NCI-H2171 (cell line): ENCODE results near the gene ARL8A.
"Not testable (repeated sequence)": the region's sequence is repeated elsewhere in the genome, so short reads cannot be mapped to it uniquely, and the experiment has no call there.

Source experiments
- DNase-seq: peaks from one replicate; lab custom pipeline; 2025; lab: John Stamatoyannopoulos, UW

ARL8A gene

DNA sequence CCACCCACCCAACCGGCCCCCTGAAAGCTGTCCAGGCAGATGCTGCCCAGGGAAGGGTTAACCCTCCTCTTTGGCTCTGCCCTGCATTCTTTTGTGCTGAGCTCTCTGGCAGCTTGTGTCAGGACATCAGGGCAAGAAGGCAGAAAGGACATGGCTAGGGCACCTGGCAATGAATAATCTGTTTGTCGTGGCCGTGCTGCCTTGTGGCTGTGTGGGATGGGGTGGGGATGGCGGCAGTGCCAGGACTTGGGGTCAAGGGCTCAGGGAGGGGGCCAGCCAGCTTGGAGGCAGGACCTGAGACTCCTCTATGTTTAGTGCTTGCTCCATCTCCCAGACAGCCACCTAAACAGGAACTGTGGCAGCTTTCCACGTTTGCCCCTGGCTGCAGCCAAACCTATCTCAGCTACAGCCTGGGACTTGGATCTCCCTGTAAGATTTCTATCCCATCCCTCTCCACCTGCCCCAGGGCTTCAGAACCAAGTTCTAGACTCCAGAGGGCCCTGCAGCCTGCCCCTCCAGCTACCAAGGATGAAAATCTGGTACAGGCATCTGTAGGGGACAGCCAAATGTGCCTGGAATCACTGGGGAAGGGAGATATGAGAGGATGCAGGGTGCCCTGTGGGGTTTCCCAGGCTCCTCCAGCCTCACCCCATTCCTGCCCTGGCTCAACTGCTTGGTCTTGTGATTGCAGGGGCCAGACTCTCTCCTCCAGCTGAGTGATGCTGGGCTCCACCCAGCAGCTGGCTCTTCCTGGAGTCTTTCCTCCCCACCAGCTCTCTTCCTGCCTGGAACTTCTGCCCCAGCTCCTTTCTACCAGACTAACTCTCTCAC lies 31.5 kb downstream of the ARL8A start:
- no peak for DNase-seq

DNA sequence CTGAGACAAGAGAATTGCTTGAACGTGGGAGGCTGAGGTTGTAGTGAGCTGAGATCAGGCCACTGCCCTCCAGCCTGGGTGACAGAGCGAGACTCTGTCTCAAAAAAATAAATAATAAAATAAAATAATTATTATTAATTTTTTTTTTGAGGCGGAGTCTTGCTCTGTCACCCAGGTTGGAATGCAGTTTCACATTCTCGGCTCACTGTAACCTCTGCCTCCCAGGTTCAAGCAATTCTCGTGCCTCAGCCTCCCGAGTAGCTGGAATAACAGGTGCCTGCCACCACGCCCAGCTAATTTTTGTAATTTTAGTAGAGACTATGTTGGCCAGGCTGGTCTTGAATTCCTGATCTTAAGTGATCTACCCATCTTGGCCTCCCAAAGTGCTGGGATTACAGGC lies 32.9 kb downstream of the ARL8A start:
- DNase-seq: not testable (repeated sequence)

GRCh38 chr1:202110977-202111376 lies 33.6 kb downstream of the ARL8A start:
- no peak for DNase-seq

- peak; percentile 87 for DNase-seq
Measured at GRCh38 chr1:202107801-202108731, 36.5 kb downstream of the ARL8A start.

DNA sequence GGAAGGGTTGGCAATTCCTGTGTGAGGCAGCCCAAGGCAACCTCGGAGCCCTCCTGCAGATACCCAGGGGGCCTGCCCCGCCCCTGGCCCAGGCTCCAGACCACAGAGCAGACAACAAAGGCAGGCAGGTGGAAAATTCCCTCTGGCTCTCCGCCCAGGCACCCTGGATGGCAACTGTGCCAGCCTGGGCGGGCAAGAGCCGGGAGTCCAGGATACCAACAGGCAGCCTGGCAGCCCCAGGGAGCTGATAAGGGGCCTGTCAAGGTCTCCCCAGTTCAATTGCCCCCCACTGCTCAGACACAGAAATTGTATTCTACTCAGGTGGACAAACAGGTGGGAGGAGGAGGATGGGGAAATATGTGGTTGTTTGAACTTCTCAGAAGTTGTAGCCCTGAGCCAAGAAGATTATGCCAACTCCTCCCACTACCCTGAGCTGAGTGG lies 37.2 kb downstream of the ARL8A start:
- peak; percentile 70 for DNase-seq

GRCh38 chr1:202106340-202107254 lies 37.9 kb downstream of the ARL8A start:
- DNase-seq: no peak

DNA sequence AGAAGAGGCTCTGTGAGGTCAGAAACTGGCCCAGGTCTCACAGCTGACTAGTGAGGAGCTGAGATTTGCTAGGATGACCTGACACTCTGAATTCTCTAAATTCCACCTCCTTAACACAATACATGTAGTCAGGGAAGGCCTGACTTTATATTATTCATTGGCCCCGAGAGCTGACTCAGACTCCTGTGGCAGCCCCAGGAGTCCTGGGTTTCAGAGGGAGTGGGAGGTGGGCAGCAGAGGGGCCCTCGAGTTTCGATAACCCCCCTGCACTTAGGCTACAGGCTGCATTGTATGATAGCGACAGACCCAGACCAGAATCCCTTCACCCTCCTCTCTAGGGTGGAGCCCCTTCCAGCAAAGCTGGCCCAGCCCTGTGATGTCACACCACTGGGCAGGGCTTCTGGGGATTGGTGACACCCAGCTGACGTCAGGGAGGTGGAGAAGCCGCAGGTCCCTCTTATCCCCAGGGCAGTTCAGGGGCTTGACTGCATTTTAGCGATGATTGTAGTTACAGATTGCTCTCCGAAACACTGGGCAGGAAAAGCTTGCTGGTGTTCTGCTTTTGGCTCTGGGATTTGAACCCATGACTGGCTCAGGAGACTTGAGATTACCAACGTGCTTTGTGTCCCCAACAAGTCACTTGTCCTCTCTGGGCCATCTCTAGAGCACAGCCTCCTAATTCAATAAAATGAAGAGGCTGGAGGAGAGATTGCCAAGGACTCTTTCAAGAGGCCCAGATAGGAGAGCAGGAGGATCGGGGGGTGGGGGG lies 38.8 kb downstream of the ARL8A start:
- peak; percentile 45 for DNase-seq

DNA sequence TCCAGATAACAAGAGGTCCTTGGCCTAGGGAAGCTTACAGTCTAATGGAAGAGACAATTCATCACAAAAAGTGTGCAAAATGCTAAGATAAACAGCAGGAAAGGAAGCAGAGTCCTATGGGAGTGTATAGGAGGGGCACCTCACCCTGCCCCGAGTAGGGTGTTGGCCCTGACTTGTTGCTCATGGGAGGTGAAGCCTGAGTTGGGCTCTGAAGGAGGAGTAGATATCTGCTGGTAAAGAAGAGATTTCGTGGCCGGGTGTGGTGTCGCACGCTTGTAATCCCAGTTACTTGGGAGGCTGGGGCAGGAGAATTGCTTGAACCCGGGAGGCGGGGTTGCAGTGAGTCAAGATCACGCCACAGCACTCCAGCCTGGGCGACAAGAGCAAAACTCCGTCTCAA lies 40.5 kb downstream of the ARL8A start:
- DNase-seq: no peak

DNA sequence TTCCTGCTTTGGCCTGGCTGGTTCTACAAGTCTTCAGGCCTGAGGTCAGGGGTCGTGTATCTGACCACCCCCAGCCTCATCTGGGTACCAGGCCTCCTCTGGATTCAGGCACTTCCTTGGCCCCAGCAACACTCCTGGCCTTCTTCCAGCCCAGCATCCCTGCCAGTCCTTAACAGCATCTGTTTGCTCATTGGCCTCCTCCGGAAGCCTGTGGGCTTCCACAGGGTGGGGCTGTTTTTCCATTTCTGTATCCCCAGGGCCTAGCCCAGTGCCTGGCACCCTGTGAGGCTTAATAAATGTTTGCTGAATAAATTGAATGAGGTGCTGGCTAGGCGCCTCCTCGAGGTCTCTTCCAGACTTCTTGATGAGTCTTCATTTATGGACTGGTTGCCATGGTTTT lies 43.4 kb downstream of the ARL8A start:
- peak; percentile 34 for DNase-seq

DNA sequence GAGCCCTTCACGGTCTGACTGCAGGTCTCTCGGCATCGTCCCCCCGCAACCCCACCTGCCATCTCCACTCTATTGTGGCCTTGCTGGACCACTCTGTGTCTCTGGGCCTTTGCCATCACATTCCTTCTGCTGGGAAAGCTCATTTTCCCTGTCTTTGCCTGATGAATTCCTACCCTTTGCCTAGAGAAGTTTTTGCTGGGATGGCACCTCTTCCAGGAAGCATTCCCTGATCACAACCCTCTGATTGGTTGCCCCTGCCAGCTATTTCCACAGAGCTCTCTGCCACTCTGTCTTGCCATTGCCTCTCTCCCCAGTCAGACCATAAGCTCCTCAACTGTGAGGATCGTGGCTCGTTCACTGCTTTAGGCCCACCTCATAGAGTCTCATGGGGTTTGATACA lies 50.7 kb downstream of the ARL8A start:
- DNase-seq: no peak

DNA sequence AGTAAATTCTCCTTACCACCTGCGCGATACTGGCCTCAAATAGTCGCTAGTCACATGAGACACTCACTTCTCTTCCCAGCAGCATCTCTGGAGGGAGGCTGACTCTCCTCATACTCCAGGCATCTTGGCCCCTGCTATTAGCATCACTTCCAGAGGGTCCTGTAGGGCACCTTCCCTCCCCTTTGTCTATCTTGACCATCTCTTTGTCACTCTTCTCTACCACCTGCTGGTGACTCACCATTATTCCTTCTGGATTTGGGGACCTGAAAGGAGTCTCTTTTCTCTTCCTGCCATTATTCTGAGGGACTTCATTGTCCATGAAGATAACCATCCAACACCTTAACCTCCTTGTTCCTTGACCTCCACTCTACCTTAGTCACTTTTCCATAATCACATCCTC lies 53.5 kb downstream of the ARL8A start:
- no peak for DNase-seq

GRCh38 chr1:202088206-202088605 lies 56.3 kb downstream of the ARL8A start:
- DNase-seq: no peak

DNA sequence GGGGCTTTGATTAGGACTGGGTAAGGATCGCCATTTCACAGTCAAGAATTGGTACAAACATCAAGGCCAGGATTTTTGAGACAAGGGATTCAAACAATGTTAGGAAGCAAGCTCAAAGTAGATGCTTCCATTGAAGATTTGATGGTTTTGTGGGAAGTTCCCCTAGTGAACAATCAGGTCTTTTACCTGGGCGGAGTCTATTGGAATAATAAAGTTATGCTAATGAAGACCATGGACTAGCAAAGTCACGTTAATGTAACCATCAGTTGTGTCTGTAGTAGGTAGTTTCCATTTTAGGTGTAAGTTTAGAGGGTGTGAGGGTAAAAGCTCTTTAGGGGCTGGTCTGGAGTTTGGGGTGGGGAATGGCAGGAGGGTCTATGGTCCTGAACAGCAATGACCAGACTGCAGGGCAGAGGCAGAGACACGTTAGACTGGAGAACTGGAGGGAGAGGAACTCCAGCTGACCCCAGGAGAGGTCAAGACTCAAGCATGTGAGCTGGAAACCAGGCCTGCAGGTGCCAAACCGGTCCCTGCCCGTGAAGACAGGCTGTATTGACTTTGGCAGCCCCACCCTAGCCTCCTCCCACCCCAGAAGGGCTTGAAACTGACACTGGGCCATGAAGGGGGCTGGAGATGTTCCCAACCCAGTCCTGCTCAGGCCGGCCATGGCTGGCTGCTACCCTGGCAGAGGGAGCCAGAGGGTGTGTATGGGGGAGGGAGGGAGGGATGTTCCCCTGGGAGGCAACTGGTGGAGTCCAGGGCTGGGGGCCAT lies 57.8 kb downstream of the ARL8A start:
- no peak for DNase-seq

GRCh38 chr1:202085682-202086373 lies 58.7 kb downstream of the ARL8A start:
- no peak for DNase-seq

DNA sequence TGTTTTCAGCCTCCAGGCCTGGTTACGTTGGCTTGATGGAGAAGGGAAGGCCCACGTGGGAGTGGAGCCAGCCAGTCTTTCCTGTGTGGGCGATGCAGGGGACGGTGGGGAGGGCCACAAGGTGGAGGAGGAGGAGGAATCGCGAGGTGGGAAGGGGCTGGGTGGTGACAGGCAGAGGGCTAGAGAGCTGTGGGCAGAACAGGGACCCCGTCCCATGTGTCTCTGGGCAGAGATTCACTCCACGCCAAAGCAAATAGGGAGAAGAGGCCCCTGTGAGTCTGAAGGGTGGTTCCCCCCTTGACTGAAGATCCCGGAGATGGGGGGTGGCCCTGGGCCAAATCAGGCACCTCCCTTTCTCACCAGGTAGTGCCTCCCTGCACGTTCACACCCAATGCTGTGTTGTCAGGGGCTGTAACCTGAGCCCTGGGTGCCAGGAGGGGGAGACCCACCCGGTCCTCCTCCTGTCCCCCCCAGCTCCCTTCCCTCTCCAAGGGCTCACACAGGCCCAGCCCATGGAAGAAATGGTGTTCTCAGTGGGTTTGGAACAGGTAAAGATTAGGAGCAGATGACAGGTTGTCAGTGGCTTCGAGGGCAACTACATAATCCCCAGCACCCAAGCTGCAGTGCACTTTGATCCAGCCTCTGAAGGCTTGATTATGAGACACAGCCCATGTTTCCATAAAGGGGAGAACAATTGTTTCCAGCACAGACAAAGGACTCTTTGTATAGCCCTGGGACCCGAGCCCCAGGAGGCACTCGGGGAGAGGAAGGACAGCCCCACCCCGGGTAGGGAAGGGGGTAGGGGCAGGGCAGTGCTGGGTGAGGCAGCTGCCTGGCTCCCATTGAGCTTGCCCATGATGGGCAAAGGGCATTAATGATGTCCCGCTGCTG lies 59.5 kb downstream of the ARL8A start:
- DNase-seq: peak; percentile 79
